Measurements from ENCODE around the gene ENO3.

ENO3 gene

DNA sequence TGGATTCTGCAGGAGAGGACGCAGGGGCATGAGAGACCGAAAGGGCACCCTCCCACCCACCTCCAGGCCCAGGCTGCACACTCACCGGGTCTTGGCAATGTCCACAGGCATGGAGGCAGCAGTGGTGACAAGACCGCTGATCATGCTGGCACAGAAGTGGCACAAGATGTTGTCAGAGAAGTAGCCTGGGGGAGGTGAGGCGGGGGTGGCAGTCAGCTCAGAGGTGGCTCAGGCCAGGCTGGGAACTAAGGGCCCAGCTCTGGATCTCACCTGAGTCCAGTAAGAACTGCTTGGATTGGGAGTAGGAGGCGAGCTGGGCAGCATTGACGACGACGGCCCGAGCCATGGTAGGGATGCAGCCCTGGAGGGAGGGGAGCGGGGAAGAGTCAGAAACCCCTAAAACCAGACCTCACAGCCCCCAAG, 12.8 kb upstream of the ENO3 start:
- no peak for DNase-seq

DNA sequence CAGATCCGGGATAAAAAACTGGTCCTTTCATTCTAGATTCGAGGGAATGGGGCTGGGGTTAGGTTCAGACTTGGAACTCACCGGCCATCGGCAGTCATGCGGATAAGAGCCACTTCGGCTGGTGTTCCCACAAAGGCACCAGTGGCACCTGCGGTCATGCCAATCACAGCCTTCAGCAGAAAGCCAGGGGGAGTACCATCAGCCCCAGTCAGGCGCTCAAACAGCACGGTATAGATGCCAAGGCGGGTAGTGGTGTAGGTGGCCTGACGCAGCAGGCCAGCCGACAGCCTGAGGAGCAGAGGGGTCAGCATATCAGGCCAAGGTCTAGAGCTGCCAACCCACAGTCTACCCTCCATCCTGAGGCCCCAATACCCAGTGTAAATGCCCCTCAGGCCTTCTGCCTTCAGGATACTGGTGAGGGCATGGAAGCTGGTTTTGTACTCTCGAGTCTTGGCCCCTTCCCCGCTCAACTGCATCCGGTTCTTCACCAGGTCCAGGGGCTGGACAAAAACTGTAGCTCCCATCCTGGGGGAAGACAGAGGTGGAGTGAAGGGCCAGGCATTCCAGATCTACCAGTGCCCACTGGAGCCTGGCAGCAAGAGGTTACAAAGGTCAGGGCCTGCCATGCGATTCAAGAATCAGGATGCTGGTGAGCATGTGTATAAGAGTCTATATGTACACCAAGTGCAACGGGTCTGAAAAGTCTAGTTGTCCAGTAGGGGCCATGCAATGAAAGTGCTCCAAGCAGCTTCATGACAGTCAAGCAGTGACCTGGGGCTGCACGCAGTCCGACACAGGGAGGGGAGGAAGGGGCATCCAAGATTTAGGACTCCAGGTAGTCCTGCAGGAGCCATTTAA, 12.0 kb upstream of the ENO3 start:
- no peak for DNase-seq

DNA sequence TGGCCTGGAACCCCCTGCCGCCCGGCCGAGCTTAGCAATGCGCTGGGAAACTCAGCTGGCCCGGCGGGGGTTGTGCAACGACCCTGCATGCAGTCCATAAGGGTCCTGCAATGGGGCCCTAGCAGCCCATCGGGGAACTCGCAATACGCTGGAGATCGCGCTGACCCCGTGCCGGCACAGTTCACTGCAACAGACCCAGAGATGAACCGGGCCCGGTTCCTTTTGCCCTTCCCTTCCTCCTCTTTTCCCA, 11.4 kb upstream of the ENO3 start:
- DNase-seq, result no peak

DNA sequence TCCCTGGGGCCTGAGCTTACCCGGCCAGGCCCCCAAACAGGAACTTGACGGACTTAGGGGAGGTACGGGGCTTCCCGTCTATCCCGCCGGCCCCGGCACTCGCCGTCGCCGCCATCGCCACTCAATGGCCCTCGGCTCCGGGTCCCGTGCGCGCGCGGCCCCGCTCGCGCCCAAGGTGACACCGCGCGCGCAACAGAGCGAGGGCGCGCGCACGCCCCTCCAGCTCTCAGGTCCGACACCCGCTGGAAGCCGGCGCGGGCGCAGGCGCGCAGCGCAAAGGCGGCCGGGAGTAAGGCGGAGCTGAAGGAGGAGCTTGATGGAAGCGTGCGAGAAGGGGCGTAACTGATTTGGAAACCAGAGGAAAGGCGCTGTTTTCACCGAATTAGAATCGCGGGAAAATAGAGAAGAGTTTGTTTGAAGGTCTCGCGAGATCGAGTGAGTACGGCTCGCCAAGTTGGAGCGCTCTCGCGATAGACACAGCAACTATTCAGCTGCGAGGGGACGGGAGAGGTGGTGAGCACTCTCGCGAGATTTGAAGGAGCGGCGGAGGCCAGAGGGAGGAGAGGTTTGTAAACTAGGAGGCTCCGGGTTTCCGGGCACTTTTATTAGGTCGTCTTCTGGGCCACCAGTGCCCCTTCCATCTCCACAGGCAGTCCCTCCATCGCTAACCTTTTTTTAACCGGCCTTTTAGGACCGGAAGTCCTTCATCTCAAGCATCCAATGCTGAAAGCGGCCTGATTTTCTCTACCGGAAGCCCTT, 10.9 kb upstream of the ENO3 start, which contains the start of the genes RNF167 and SLC25A11:
TSS of gene RNF167 (plus strand) at position 473 of the 759 bp plus-strand sequence. CDS start 642 bp downstream, outside the sequence.
TSS of gene SLC25A11 (minus strand) at position 251 of the 759 bp plus-strand sequence. CDS start at position 115, 136 bp downstream.
- peak; percentile 98 for DNase-seq

DNA sequence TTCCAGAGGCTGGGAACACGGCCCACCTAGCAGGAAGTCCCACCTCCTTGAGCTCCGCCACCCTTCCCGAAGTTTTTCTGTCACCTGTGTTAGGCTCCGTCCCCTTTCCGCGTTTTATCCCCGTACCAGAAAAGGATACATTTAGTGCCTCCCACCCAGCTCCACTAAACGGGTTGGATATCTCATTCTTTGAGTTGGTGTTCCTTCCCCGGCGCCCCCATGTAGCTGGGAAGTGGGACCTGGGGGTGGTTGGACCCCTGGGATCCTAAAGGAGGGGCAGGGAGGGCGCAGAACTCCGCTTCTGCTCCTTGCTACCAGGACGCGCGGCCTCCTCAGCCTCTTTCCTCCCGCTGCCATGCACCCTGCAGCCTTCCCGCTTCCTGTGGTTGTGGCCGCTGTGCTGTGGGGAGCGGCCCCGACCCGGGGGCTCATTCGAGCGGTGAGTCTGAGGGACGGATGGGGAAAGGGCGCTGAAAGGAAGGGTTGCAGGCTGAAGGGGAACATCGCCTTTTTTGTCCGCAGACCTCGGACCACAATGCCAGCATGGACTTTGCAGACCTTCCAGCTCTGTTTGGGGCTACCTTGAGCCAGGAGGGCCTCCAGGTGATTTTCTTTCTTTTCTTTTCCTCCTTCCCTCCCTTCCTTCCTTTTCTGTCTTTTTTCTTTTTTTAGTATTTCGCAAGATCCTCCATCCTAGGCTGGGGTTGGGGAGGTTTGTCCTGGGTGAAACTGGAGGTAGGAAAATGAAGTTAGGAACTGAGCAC, 10.2 kb upstream of the ENO3 start:
- no peak for DNase-seq

DNA sequence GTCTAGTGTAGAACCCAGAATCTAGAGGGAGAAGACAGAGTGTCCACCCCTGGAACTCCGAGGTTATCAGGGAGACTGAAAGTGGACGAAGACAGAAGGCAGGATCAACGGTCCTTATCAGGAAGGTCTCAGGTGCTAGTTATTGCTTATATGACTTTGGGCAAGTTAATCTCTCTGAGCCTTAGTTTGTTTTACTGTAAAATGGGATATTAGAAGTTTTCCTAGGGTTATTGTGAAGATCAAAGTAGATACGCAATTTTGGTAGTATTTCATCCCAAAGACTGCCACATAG, 9.7 kb upstream of the ENO3 start:
- DNase-seq, result no peak

DNA sequence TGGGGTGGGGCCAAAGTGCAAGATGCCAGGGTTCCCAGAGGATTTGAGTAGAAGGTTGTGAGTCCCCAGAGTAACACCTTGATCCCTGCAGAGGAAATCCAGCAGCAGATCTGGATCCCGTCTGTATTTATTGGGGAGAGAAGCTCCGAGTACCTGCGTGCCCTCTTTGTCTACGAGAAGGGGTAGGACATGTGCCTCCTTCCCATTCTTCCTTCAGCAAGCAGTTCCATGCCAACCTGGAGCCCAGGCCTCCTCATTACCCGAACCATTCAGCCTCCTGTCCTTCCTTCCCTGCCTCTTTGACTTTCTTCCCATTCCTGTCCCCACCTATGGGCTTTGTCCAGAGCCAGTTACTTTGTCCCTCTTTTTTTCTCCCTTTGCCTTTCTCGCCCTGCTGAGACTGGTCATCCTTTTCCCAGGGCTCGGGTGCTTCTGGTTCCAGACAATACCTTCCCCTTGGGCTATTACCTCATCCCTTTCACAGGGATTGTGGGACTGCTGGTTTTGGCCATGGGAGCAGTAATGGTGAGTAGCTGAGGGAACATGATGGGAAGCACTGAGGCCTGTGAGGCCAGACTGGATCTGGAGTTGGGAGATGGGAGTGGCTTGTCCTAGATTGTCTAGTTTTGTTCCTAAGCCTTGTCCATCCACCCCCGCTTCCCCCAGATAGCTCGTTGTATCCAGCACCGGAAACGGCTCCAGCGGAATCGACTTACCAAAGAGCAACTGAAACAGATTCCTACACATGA, 8.0 kb upstream of the ENO3 start:
- DNase-seq, result no peak

DNA sequence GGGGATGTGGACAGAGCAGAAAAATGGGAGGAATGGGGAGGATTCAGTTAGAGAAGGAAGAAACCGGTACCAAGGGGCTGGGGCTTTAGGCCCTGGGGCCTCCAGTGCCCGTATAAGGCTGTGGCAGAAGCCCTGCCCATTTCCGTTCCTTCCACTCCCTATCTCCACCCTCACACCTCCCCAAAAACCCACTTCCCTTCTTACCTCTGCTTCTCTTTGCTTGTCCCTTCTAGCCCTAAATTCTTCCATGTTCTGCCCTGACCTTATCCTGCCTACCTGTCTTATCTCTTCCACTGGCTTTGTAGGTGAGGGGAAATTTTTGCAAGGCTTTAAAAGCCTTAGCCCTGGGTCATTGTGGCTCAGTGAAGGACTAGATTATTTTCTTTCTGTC, 6.8 kb upstream of the ENO3 start:
- peak; percentile 81 for DNase-seq

DNA sequence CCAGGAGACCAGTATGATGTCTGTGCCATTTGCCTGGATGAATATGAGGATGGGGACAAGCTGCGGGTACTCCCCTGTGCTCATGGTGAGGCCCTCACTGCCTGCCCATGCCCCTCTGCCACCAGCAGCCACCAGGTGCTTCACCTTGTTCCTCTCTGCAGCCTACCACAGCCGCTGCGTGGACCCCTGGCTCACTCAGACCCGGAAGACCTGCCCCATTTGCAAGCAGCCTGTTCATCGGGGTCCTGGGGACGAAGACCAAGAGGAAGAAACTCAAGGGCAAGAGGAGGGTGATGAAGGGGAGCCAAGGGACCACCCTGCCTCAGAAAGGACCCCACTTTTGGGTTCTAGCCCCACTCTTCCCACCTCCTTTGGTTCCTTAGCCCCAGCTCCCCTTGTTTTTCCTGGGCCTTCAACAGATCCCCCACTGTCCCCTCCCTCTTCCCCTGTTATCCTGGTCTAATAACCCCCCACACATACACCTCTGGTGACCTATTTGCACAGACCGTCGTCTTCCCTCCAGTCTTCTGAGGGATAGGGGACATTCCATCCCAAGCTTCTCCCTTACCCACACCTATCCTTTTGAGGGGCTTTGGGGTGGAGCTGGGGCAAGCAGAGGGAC, 6.3 kb upstream of the ENO3 start:
- no peak for DNase-seq

DNA sequence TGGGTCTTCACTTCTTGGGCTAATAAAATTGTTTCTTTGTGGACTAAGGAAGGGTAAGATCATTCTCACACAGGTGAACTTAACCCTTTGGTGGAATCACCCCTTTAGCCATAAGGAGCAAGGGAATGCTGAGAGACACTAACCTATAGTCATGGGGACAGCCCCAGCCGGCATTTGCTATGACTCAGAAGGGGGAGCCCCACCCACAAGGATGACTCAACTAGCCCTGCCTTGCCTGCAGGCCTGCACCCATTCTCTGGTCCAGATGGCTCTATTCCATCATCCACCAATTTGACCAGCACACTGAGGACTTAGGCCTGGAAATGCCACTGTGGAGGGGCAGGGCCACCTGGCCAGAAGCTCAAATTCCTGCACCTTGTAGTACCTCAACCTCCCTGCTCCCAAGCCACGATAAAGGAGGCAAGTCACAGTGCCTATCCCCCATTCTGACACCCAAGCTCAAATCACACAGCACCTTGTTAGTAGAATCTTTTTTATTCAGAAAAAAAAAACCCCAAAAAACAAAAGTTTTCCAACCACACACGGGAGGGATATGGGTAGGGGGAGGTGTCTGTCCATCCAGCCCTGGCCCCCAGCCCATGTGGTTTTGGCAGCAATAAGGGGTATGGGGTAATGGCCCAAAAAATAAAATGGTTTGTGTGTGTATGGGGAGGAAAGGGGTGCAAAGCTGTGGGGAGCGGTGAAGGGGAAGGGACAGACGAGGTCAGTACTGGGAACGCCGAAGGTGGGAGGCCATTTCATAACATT, 5.6 kb upstream of the ENO3 start:
- DNase-seq, result peak; percentile 88

DNA sequence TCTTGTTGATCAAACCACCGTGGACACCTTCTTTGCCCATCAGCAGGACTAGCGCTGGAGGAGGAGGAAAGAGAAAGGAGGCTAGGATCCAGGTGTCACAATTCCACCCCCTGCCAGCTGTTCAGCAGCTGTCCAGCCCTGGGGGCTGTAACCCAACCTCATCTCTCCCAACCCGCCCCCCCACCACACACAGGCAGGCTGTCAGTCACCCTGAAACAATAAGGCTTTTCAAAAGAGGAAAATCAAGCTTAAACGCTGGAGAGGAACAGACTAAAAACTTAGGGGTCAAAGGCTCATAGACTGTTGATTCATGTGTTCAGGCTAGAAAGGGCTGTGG, 5.0 kb upstream of the ENO3 start:
- DNase-seq, result no peak

DNA sequence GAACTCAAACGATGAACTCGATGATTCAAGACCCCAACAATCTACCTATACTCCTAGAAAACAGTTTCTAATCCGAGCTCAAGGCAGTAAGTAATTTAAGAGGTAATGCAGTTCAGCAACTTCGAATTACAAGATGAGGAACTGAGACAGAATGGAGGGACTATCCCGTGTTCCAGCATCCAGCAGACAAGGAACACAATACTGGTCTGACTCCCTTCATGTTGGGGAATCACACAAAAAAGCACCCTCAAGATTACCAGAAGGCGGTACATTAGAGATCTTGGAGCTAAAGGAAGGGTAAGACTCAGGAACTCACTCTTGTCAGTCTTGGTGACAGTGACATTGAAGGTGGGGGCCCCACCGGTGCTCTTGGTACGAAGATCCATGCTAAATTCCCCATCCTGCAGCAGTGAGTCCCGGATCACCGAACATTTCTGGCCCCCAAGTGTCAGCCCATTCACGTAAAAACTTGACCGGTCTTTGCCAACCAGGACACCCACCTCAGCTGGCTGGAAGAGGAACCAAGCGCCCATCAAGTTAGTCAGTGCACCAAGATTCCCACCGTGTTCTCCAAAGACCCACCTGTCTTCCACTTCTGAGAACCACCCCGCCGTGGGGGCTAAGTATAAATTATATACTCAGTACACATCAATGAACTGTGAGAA, 4.5 kb upstream of the ENO3 start:
- DNase-seq, result no peak

DNA sequence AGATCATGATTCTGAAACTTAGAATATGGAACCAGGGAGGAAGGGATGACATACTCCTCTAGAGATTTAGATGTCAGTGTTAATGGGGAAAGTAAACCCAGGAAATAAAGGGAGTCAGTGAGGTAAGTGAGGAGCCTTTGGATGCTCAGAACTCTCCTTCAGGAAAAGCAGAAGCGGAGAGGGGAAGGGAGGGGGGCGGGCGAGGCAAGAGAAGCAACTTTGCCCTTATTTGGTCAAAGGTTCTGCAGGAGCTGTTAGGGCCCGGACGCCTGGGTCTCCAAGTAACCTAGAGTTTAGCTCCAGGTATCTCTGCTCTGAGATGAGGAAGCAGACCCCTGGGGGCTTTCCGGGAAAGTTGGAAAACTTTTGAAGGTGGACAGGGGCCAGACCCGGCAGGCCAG, 3.9 kb upstream of the ENO3 start:
- DNase-seq, result no peak

DNA sequence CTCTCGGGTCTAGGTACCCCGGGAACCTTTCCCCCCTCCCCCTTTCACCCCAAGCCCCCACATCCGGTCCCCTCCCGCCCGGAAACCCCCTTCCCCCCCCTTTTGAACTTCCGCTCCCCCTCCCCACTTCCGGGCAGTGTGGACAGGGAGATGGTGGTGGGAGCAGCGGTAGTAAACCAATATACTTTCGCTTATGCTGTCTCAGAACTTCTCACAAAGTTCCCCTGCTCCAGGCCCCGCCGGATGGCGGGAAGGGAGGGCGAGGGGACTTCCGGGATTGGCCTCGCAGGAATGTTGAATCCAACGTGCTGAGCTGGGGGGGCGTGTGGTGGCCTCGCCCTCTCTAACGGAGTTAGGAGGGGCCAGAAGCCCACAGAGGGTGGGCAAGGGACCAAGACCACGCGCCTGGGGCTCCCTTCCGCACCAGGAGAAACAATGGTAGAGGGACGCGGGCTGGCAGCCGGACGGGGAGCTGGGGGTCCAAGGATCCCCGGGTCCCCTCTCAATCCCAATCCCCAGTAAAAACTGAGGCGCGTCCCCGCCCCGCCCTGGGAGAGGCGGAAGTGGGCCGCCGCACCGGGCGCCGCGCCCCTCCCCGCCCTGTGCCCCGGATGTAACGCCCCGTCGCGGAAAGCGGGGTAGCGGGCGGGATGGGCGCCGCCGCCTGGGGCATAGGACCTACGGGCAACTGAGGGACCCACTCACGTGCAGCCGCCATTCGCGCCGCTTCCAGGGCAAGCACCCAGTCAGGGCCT, 3.3 kb upstream of the ENO3 start:
- DNase-seq, result peak; percentile 53

DNA sequence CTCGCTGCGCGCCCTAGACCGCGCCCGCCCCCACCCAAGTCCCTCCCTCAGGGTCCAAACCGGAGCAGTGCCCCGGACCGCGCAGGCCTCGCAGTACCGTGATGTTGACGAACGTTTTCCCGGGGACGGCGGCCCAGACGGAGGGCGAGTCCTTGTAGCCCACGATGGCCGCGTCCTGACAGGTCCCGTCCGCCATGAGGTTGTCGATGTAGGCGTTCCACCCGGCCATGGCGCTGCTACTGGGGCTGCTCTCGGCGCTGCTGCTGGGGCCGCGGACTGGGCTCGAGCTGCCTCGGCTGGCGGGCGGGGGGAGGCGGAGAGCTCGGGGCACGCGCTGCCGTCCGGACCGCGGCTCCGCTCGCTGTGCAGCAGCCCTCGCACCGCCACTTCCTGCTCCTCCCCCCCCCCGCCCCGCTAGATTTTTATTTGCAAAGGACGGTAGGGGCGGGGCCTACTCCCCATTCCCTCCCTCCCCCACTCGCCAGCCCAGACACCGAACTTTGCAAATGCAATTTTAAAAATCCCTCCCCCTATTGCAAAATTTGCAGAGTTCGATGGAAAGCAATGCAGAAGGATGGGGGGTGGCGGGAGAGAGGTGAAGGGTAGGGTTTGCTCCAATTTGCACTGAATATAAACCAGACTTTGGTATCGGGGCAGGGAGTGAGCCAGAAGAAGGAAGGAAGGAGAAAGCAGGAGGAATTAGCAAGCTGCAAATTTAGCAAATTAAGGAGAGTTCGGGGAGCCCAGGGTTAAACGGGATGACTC, 2.6 kb upstream of the ENO3 start, which contains the start of gene PFN1:
TSS of gene PFN1 (minus strand) at position 365 of the 765 bp plus-strand sequence. CDS start at position 229, 136 bp downstream.
- DNase-seq, result peak; percentile 80

DNA sequence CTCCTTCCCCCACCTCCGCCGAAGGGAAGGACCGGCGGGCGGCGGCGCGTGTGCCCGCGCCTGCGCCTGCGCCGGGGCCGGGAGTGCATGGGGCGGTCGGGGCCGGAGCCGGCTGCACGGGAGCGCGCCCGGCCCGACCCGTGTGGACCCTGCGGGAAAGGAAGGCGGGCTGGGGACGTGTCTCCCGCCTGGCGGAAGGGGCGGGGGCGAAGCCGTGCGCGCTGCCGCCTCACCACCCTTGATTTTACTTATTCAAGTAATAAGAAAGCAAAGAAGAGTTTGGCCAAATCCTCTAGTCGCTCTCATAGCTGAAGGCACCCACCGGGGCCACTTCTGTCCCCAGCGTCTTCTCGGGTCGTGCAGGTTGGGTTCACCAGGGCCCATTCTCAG, 2.0 kb upstream of the ENO3 start:
- peak; percentile 89 for DNase-seq

DNA sequence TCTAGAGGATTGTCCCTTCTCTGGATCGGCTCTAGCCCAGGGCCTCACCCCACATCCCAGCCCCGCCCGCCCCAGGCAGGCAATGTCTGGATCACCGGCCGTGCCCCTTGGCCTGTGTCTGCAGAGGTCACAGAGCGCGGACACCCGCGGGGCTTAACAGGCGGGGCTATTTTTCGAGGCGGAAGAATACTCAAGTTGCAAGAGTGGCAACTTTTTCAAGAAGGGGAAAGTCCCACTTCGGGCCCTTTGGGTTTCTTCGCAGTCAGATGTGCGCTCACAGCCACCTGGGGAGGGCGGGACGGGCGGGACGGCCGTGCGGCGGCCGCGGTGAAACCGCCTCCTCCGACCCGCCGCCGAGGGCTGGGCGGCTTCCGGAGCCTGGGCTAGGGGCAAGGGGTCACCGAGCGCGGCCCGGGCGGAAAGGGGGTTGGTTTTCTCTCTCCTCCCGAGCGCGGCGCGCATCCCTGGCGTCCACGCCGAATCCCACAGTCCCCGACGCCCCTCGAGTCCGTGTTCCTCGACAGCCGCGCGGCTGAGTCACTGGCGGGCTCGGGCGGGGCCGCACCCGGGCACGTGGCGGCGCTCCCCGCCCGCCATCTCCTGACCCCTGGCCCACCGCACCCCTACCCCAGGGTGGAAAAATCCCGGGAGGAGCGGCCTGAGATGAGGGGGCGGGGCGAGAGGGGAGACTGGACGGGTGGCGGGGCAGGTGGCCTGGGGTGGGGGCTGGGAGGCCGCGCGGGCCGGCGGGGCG, 1.4 kb upstream of the ENO3 start:
- peak; percentile 70 for DNase-seq

DNA sequence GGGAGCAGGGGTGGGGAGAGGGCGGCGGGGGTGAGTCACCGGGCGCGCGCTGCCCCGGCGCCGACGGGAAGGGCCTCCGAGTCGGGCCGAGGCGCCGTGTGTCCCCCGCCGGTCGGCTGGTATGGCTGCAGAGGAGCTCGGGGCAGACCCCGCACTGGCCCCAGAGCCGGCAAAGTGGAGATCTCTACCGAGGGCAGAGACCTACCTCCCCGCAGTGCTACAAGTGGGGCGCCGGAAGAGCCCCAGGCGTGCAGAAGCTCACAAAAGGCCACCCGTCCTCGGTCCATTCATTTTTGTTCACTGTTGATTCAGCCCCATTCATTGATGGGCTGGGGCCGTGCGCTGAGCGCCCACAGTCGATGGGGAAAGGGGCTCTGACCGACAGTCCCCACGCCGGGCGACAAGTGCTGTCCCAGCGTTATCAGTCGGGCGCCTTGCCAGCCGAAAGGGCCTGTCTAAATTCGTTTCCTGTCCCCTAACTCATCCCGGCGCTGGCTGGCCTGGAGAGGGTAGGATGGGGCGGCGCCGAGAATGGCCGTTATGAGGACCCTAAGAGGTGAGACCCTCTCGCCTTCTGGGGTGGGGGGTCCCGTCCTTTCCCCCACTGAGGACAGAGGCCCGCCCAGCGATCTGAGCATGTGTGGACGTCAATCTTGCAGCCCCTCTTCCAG, 709 bp upstream of the ENO3 start:
- DNase-seq, result no peak
